B cell (primary cell): Measurements from ENCODE around the gene BARX1. TPM values are rescaled to one million over a fixed set of nuclear protein-coding genes. Genes with fewer than 3 reads are reported as not detected.

Source experiments
- ATAC-seq: fragments of 200-7000 bp; cut with Tn5 transposase; one replicate; pipeline ENCODE4 v1.10.0; 2021; ENCODE audit warnings: low read depth, mild to moderate bottlenecking, moderate number of reproducible peaks, moderate library complexity
- CTCF ChIA-PET: fragments of 350-600 bp; sonication (Branson Sonifier 250); formaldehyde crosslinking; loops from one replicate; lab custom pipeline; 2021; ENCODE audit warnings: antibody characterized with exemption, inconsistent platforms; lab: Charles Lee
- POLR2A ChIA-PET: fragments of 350-600 bp; sonication (Branson Sonifier 250); formaldehyde crosslinking; loops from one replicate; lab custom pipeline; 2021; ENCODE audit warnings: antibody characterized with exemption; lab: Charles Lee
- DNase-seq: peaks from one replicate; pipeline ENCODE4 v3.0.0; 2013
- H2AFZ ChIP-seq: 2 replicates; pipeline ENCODE4 v1.6.1; 2012; ENCODE audit warnings: mild to moderate bottlenecking, low read depth, low read length; ENCODE audit not compliant: insufficient read depth, poor library complexity, severe bottlenecking
- H3K27ac ChIP-seq, 2 donors: 1 replicate in 1 of 2; 2 replicates in 1 of 2; pipeline ENCODE4 v1.5.1; 2012 to 2013; ENCODE audit warnings: low read length in 2 of 2, mild to moderate bottlenecking in 2 of 2, moderate library complexity in 1 of 2
- H3K27me3 ChIP-seq, 4 experiments: fragments of 200-600 bp in 1 of 4; sonication (generic) in 1 of 4; replicated peaks in 1 of 4; 1 replicate in 2 of 4; 2 replicates in 2 of 4; pipeline versions ENCODE4 v1.6.1 to v1.7.0; 2013 to 2016; ENCODE audit warnings: low read length in 3 of 4, mild to moderate bottlenecking in 2 of 4, mixed read lengths in 1 of 4, moderate library complexity in 1 of 4; ENCODE audit not compliant: insufficient read depth in 4 of 4, control insufficient read depth in 3 of 4; ENCODE audit errors: control extremely low read depth in 1 of 4
- H3K36me3 ChIP-seq, 2 experiments: replicated peaks in 1 of 2; 1 replicate in 1 of 2; 2 replicates in 1 of 2; pipeline versions ENCODE4 v1.6.1 to v1.7.1; 2013; ENCODE audit warnings: low read length in 1 of 2; ENCODE audit not compliant: insufficient read depth in 2 of 2, control insufficient read depth in 1 of 2; ENCODE audit errors: control extremely low read depth in 1 of 2, extremely low read depth in 1 of 2
- H3K4me1 ChIP-seq, 2 donors: fragments of 200-600 bp in 1 of 2; sonication (generic) in 1 of 2; 1 replicate in 1 of 2; 2 replicates in 1 of 2; pipeline versions ENCODE4 v1.5.1 to v1.6.1; 2013 to 2017; ENCODE audit warnings: low read length in 2 of 2; ENCODE audit not compliant: control insufficient read depth in 2 of 2, insufficient read depth in 2 of 2
- H3K4me2 ChIP-seq: replicated peaks from 2 replicates; pipeline ENCODE3; 2012; ENCODE audit warnings: mild to moderate bottlenecking, low read depth, low read length; ENCODE audit not compliant: poor library complexity, severe bottlenecking
- H3K4me3 ChIP-seq, 5 experiments: fragments of 200-600 bp in 1 of 5; sonication (generic) in 1 of 5; 1 replicate in 3 of 5; 2 replicates in 2 of 5; pipeline versions ENCODE4 v1.5.1 to v1.7.0; 2011 to 2016; ENCODE audit warnings: low read length in 4 of 5, mild to moderate bottlenecking in 4 of 5, low read depth in 2 of 5, control low read depth in 1 of 5, moderate library complexity in 1 of 5; ENCODE audit not compliant: insufficient read depth in 1 of 5; ENCODE audit errors: control extremely low read depth in 1 of 5, extremely low read depth in 1 of 5
- H3K79me2 ChIP-seq: fragments of 200-600 bp; sonication (generic); one replicate; pipeline ENCODE4 v1.6.0; 2016; ENCODE audit warnings: low read length; ENCODE audit not compliant: control insufficient read depth, insufficient read depth
- H3K9ac ChIP-seq: fragments of 200-600 bp; sonication (generic); 2 replicates; pipeline ENCODE4 v1.6.1; 2017; ENCODE audit warnings: mild to moderate bottlenecking, low read length, moderate library complexity
- H3K9me3 ChIP-seq, 3 donors: one replicate each; pipeline versions ENCODE4 v1.6.1 to v1.7.1; 2013; ENCODE audit warnings: low read length in 2 of 3; ENCODE audit not compliant: control insufficient read depth in 2 of 3, insufficient read depth in 1 of 3; ENCODE audit errors: control extremely low read depth in 1 of 3
- H4K20me1 ChIP-seq: 2 replicates; pipeline ENCODE4 v1.6.0; 2012; ENCODE audit warnings: mild to moderate bottlenecking, low read length; ENCODE audit not compliant: insufficient read depth, control insufficient read depth, poor library complexity, severe bottlenecking
- H3K27ac Mint-ChIP-seq: one replicate; pipeline ENCODE4 v1.8.0; 2021; ENCODE audit warnings: mixed read lengths
- H3K27me3 Mint-ChIP-seq: one replicate; pipeline ENCODE4 v1.8.0; 2021; ENCODE audit warnings: mixed read lengths
- H3K4me1 Mint-ChIP-seq: one replicate; pipeline ENCODE4 v1.8.0; 2021; ENCODE audit warnings: mixed read lengths
- H3K4me3 Mint-ChIP-seq: one replicate; pipeline ENCODE4 v1.8.0; 2021; ENCODE audit warnings: mixed read lengths
- H3K9me3 Mint-ChIP-seq: one replicate; pipeline ENCODE4 v1.8.0; 2022; ENCODE audit warnings: mixed read lengths; ENCODE audit not compliant: insufficient read depth
- EZH2 ChIP-seq: IDR thresholded peaks from 2 replicates; pipeline ENCODE4 v1.6.1; 2012; ENCODE audit warnings: borderline replicate concordance, low read depth, mild to moderate bottlenecking, moderate library complexity, low read length; ENCODE audit not compliant: insufficient read depth, poor library complexity, severe bottlenecking
- WGBS: methylation state at CpG from one replicate; pipeline ENCODE4 v1.1.5; 2013; ENCODE audit warnings: missing lambda C conversion rate; ENCODE audit not compliant: insufficient coverage; 5-methylcytosine and 5-hydroxymethylcytosine counted together
- intact Hi-C: fragments of 100-400 bp; cut with micrococcal nuclease; formaldehyde crosslinking; loops from one replicate; pipeline ENCODE4 v1.10.0; 2022
- polyA plus RNA-seq: library from polyadenylated mRNA; depleted of rRNA; stranded (reverse); fragments of >200 nt; gene quantifications from 2 replicates; pipeline ENCODE4 v1.2.3, GENCODE V29; 2012
- total RNA-seq, 2 donors: library from RNA; stranded (reverse); fragments of 120-200 nt in 1 of 2; gene quantifications; 1 replicate in 1 of 2; 2 replicates in 1 of 2; pipeline versions ENCODE4 v1.2.3 to v1.2.4, GENCODE V29; 2013 to 2022
- TF ChIP-seq, protein P1 (sequence below): fragments of 200-600 bp; IDR thresholded peaks from one replicate; pipeline ENCODE4 v1.8.0; 2022; ENCODE audit warnings: antibody characterized with exemption, mild to moderate bottlenecking

The BARX1 gene
- total and polyA plus RNA-seq, 2 donors (not counting 1 experiment from before 2014, with no cell fraction given) = not detected

GRCh38 chr9:93962561-93963440 lies 7.6 kb upstream of the BARX1 start:
- no peak overlapping the region for H3K4me3 Mint-ChIP-seq
- WGBS = 43% methylated on average over 12 of the region's 22 CpGs
- no peaks in the 10 kb centered on the region for H4K20me1 ChIP-seq

More at GRCh38 chr9:93962561-93963440, 7.6 kb upstream of the BARX1 start:
- Histone ChIP-seq H3K4me3 (no peak overlapping the region), H3K79me2 (no peaks in the 10 kb centered on the region), H2AFZ (no peak overlapping the region), H3K27me3 (peaks cover 0 to 72% (median 42%) of the 10 kb centered on the region in 4 experiments), H3K36me3 (no peaks in the 10 kb centered on the region), H3K27ac (no peak overlapping the region), H3K9me3 (peaks cover 0 to 27% (median 0%) of the 10 kb centered on the region in 3 donors), H3K9ac (no peak overlapping the region), H3K4me1 (peaks cover 40% of the 10 kb centered on the region in 2 donors), H3K4me2 (no peak overlapping the region)
- TF ChIP-seq, protein P1, sequence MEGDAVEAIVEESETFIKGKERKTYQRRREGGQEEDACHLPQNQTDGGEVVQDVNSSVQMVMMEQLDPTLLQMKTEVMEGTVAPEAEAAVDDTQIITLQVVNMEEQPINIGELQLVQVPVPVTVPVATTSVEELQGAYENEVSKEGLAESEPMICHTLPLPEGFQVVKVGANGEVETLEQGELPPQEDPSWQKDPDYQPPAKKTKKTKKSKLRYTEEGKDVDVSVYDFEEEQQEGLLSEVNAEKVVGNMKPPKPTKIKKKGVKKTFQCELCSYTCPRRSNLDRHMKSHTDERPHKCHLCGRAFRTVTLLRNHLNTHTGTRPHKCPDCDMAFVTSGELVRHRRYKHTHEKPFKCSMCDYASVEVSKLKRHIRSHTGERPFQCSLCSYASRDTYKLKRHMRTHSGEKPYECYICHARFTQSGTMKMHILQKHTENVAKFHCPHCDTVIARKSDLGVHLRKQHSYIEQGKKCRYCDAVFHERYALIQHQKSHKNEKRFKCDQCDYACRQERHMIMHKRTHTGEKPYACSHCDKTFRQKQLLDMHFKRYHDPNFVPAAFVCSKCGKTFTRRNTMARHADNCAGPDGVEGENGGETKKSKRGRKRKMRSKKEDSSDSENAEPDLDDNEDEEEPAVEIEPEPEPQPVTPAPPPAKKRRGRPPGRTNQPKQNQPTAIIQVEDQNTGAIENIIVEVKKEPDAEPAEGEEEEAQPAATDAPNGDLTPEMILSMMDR = peak; percentile 79
- no peak for TF ChIP-seq EZH2
- Mint-ChIP-seq H3K4me1 (peaks cover 32% of the 10 kb centered on the region), H3K9me3 (no peaks in the 10 kb centered on the region), H3K27me3 (peaks cover 54% of the 10 kb centered on the region), H3K27ac (no peak overlapping the region)
- peak; percentile 85 for DNase-seq
- intact Hi-C loops = loop anchor here (2.0 to 5.0 kb wide), 3 partner anchors 136 to 1000 kb away; no protein-coding TSS in a partner anchor
- peak; percentile 56 for ATAC-seq
- ChIA-PET CTCF (interaction anchor here (0.8 to 5.6 kb wide), 7 partner anchors 11 to 287 kb away, joined by 3 to 60 read pairs (median 4); no protein-coding TSS in a partner anchor), POLR2A (no interaction called here)
